ENCODE data around the gene FBXO39.
"Not testable (repeated sequence)": the region's sequence is repeated elsewhere in the genome, so short reads cannot be mapped to it uniquely, and the experiment has no call there.

FBXO39 gene

GRCh38 chr17:6775871-6776405 lies at the start of gene FBXO39:
Gene FBXO39, plus strand, starts transcription at chr17:6776215. Its CDS starts 3,654 bp downstream, at chr17:6779869.
- DNase-seq (ENCODE audit: low read depth in 2 of 3, low spot score in 1 of 3): no peak

DNA sequence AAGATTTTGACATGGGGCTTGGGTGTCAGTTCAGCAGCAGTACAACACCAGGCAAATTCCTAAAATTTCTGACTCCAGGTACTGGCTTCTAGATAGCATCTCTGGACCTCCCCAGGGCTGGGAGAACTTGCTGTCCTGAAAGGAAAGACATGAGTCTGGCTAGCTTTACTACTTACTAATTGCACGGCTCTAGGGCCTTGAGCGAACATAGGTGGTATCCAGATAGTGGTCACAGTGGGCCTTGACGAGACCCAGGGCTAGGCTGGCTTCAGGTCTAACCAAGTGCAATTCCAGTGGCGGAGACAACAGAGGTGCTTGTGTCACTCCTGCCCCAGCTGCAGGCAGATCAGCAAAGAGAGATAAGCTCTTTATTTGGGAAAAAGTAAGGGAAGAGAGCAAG lies 46.5 kb upstream of the FBXO39 start:
- DNase-seq (ENCODE audit: low read depth in 2 of 3, low spot score in 1 of 3): no peak

DNA sequence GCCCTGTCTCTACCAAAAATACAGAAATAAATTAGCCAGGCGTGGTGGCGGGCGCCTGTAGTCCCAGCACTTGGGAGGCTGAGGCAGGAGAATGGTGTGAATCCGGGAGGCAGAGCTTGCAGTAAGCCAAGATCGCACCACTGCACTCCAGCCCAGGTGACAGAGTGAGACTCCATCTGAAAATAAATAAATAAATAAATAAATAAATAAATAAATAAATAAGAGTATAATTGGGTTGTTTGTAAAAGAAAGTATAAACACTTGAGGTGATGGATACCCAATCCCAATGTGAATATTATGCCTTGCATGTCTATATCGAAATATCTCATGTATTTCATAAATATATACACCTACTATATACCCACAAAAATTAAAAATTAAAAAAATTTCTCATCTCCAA lies 29.4 kb upstream of the FBXO39 start:
- not testable (repeated sequence) for DNase-seq (ENCODE audit: low read depth in 2 of 3, low spot score in 1 of 3)

DNA sequence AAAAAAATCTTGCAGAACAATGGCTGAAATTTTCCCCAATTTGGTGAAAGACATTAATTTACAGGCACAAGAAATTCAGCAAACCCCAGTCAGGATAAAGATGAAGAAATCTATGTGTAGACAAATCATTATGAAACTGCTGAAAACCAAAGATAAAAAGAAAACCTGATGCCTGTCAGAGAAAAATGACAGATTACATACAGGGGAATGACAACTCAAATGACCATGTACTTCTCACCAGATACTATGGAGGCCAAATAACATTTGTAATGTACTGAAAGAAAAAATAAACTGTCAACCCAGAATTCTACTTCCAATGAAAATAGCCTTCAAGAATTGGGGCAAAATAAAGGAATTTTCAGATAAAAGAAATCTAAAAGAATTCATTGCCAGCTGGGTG lies 27.4 kb upstream of the FBXO39 start:
- DNase-seq (ENCODE audit: low read depth in 2 of 3, low spot score in 1 of 3): no peak

DNA sequence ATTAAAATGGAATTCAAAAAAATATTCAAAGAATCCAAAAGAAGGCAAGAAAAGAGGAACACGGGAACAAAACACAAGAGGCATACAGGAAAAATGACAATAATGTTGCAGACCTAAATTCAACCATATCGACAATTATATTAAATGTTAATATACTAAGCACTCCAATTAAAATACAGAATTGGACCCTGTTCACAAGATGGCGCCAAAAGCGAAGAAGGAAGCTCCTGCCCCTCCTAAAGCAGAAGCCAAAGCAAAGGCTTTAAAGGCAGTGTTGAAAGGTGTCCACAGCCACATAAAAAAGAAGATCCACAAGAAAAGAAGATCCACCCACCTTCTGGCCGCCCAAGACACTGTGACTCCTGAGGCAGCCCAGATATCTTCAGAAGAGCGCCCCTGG lies 26.5 kb upstream of the FBXO39 start:
- no peak for DNase-seq (ENCODE audit: low read depth in 2 of 3, low spot score in 1 of 3)

- no peak for DNase-seq (ENCODE audit: low read depth in 2 of 3, low spot score in 1 of 3)
Observed at GRCh38 chr17:6752068-6752909, 23.7 kb upstream of the FBXO39 start.

GRCh38 chr17:6753006-6753445 lies 23.0 kb upstream of the FBXO39 start:
- DNase-seq (ENCODE audit: low read depth in 2 of 3, low spot score in 1 of 3): peak in 1 of 3 donors; percentile 20

- no peak for DNase-seq (ENCODE audit: low read depth in 2 of 3, low spot score in 1 of 3)
Observed at GRCh38 chr17:6753546-6753945, 22.5 kb upstream of the FBXO39 start.

DNA sequence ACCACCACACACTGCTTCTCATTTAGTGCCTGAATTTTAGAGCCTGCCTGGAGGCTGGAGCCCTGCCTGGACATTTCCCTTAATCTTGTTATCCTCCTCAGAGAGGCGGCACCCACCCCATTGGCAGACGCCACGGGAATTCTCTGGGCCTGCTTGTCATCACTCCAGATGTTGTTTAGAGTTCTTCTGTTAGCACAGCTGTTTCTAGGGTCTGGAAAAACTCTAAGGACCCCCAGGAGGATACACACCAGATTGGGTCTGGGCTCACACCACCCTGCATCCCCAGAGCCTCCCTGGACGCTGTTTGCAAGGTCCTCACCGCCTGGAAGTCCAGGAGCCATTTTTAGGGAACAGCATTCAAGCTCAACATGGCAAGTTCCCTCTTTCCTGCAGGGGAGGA lies 20.7 kb upstream of the FBXO39 start:
- DNase-seq (ENCODE audit: low read depth in 2 of 3, low spot score in 1 of 3): no peak

- DNase-seq (ENCODE audit: low read depth in 2 of 3, low spot score in 1 of 3): peak; percentile 20 to 34 (median 32)
Observed at GRCh38 chr17:6755731-6756184, 20.3 kb upstream of the FBXO39 start, which contains the start of gene XAF1. Gene XAF1, plus strand, starts transcription at chr17:6756046. Its CDS starts 33 bp downstream, at chr17:6756079.

DNA sequence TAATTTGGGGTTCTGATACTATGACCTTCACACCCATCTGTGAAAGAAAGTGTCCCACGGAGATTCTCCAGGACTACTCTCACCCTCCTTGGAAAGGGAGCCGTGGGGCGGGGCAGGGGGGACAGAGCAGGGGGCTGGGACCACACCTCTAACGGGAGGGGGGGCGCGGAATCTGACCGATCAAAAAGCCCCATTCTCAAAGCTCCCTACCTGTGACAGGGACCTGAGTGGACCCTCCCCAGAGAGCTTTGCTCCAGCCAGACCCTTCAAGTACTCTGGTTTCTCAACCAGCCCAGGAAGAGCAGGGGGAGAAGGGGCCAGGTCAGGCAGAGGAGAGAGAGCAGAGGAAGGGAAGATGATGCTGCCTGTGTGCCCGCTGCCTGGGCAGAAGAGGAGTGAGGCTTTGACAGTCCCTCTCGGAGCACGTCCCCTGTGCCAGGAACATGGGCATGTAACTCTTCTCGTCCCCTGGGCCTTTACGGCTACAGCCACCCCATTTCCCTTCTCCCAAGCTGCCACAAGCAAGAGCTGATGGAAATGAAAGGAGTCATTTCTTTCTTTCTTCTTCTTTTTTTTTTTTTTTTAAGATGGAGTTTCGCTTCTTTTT lies 19.5 kb upstream of the FBXO39 start:
- no peak for DNase-seq (ENCODE audit: low read depth in 2 of 3, low spot score in 1 of 3)

DNA sequence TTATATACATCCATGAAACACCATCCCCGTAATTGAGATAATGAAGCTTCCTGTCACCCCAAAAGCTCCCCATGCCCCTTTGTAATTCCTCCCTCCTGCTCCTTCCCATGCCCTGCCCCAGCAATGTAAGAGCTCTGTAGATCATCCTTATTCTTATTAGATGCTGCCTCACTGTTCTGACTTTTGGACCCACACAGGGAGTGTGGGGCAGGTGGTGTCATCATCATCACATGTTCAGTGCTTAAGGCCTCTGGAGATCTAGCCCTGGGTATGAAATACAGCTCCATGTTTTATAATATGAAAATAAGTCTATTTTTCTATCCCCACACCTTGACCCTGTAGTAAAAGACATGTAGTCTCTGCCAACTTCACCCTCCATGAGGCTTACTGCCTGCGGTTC lies 18.3 kb upstream of the FBXO39 start:
- no peak for DNase-seq (ENCODE audit: low read depth in 2 of 3, low spot score in 1 of 3)

- no peak for DNase-seq (ENCODE audit: low read depth in 2 of 3, low spot score in 1 of 3)
Observed at GRCh38 chr17:6761779-6762178, 14.2 kb upstream of the FBXO39 start.

- DNase-seq (ENCODE audit: low read depth in 2 of 3, low spot score in 1 of 3): no peak
Observed at GRCh38 chr17:6768447-6768846, 7.6 kb upstream of the FBXO39 start.

DNA sequence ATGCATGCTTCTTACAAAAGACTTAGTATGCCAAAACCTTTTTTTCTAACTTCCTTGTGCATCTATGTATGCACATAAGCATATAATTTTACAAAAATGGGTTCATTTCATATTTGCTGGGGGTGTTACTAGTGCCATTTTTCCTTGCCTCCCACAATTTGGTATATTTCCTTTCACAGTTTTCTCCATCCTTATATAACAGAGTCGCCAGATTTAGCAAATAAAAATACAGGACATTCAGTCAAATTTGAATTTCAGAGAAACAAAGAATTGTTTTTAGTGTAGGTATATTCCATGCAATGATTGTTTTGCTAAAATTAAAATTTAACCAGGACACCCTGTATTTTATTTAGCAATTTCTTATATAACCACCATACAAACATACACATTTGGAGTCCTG lies 4.0 kb upstream of the FBXO39 start:
- DNase-seq (ENCODE audit: low read depth in 2 of 3, low spot score in 1 of 3): no peak

DNA sequence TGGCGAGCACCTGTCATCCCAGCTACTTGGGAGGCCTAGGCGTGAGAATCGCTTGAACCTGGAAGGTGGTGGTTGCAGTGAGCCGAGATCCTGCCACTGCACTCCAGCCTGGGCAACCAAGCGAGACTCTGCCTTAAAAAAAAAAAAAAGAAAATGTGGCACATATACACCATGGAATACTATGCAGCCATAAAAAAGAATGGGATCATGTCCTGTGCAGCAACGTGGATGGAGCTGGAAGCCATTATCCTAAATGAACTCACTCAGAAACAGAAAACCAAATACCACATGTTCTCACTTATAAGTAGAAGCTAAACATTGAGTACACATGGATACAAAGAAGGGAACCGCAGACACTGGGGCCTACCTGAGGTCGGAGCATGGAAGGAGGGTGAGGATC lies 1.1 kb upstream of the FBXO39 start:
- DNase-seq (ENCODE audit: low read depth in 2 of 3, low spot score in 1 of 3): not testable (repeated sequence)

- DNase-seq (ENCODE audit: low read depth in 2 of 3, low spot score in 1 of 3): no peak
Observed at GRCh38 chr17:6779411-6779810, 3.4 kb downstream of the FBXO39 start.

GRCh38 chr17:6780001-6780400 lies 4.0 kb downstream of the FBXO39 start:
- DNase-seq (ENCODE audit: low read depth in 2 of 3, low spot score in 1 of 3): no peak

GRCh38 chr17:6780886-6781285 lies 4.9 kb downstream of the FBXO39 start:
- no peak for DNase-seq (ENCODE audit: low read depth in 2 of 3, low spot score in 1 of 3)

GRCh38 chr17:6782244-6782643 lies 6.2 kb downstream of the FBXO39 start:
- no peak for DNase-seq (ENCODE audit: low read depth in 2 of 3, low spot score in 1 of 3)

- no peak for DNase-seq (ENCODE audit: low read depth in 2 of 3, low spot score in 1 of 3)
Observed at GRCh38 chr17:6786618-6787017, 10.6 kb downstream of the FBXO39 start.

DNA sequence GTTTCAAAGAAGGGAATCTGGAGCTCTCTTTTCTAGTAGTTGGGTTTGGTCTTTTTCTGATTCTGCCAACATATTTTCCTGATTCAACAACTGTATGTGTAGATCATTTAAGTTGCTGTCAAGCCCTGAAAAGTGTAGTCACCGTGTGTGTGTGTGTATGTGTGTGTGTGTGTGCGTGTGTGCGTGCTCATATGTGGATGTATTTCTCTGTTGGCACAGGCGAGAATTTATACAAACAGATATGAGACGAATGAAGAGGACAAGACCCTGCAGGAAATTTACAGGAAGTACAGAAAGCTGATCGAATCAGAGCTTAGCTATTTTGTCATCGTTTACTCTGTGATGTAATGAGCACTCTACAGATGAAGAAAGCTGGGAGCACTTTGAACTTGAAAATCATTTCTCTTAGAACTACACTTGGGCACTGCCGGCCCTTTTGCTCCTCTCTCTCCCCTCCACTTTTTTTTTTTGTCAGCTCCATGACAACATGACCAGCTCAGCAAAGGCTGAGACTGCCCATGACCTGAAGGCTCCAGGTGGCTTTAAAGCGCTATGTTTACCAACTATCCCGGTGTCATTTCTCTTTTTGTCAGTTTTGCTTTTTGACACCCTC lies 11.2 kb downstream of the FBXO39 start:
- DNase-seq (ENCODE audit: low read depth in 2 of 3, low spot score in 1 of 3): no peak

All from stimulated activated CD4-positive, alpha-beta T cell treated with anti-CD3 and anti-CD28 coated beads, Interleukin-12 subunit alpha, Interleukin-12 subunit beta, amount 100 ng/mL, for 48 hours (primary cell).